ENCODE measurements around the gene DDX20.
"Not testable (repeated sequence)": the region's sequence is repeated elsewhere in the genome, so short reads cannot be mapped to it uniquely, and the experiment has no call there.

The DDX20 gene

DNA sequence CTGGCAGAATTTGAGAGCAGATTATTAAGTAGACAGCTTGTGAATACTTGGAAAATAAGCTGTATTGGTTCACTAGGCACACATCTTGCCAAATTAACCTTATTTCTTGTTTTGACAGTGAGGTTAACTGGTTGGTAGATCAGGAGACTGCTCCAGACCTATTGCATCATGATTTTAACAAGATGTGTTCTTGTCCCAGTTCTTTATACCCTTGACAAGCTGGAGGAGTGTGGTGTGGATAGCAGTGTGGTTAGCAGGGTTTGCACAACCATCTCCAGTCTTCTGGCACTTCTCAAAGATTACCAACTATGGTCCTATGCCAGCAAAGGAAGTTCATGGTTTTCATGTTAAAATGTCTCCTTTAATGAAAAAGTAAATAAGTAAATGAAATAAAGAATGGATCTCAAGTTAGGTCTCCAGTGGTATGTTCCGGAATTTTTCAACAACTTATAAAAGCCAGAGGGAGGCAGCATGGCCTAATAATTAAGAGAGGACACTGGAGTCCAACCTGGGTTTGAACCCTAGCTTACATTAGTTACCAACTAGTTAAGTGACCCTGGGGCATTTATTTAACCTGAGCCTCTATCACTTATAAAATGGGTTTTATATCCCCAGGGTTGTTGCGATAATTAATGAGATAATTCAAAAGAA, 34.1 kb downstream of the DDX20 start:
- peak in 1 of 14 donors; percentile 46 for DNase-seq

DNA sequence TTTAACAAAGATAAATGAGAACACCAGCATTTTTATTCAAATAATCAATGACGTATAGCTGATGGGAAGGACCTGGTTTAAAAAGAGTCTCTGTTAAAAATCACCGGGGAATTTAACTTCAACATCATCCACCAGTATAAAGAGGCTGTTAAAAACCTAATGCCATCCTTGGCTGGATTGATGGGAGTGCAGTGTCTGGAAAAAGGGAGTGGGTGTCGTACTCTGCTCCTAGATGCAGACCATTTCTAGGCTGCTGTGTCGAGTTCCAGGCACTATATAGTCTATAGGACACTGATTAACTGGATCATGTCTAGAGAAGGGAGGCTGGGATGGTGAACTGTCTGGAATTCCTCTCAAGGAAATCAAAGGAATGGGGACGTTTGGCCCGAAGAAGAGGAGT, 36.1 kb downstream of the DDX20 start:
- no peak for DNase-seq

DNA sequence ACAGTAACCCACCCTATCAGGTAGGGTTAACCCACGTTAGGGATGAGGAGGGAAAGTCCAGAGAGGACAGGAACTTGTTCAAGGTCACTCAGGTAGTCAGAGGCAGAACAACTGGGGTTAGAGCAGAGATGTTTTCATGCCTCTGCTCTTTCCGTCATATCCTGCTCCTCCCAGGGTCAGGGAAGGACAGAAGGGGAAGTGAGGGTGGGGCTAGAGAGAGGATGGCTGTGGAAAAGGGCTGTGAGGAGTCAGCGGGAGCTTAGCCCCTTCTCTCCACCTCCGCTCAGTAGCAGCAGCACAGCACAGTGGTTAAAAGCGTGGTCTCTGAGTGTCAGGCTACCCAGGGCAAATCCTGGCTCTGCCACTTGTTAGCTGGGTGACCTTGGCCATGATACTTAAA, 36.5 kb downstream of the DDX20 start:
- no peak for DNase-seq

DNA sequence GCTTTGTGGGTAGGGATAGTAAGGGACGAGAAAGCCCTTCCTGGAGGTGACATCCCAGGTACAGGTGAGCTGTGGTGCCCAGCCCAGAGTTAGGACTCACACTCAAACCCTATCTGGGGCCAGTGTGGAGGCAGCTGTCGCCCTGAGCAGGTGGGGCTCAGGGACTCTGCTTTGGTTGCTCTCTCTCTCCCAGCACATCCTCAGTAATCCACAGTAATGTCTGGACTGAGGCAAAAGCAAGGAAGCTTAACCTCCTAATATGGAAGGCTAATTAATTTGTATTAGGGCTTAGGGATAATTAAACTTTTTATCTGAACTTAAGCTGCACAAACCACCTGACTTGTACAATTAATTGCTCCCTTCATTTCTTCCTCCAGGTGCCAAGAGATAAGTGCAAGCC, 38.2 kb downstream of the DDX20 start:
- no peak for DNase-seq

DNA sequence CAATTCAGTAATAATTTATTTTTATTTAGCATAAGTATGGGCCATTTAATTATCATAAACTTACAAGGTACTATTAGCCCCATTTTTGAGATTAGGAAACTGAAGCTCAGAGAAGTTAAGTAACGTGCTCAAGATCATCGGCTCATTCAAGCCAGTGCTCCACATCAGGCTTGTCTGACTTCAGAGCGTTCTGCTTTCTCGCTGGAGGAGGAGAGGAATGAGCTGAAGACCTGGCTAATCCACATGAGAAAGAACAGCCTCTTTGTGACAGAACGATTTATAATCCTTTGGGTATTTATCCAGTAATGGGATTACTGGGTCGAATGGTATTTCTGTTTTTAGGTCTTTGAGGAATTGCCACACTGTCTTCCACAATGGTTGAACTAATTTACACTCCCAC, 39.7 kb downstream of the DDX20 start:
- no peak for DNase-seq

DNA sequence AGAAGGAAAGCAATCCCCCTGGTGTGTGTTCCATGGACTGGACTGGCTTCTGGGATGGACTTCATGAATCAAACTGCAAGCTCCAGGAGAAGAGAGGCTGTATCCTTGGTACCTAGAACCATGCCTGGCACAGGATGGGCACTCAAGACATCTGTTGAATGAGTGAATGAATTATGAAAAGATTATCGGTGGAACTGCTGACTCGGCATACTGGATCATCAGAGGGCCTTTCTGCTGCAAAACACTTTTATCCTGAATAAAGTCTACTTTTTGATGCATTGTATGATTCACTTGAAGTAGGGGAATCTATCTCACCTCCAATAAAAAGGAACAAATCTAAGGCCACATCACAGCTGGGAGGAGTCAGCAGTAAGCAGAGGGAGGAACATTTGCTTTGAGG, 42.9 kb downstream of the DDX20 start:
- DNase-seq = no peak

DNA sequence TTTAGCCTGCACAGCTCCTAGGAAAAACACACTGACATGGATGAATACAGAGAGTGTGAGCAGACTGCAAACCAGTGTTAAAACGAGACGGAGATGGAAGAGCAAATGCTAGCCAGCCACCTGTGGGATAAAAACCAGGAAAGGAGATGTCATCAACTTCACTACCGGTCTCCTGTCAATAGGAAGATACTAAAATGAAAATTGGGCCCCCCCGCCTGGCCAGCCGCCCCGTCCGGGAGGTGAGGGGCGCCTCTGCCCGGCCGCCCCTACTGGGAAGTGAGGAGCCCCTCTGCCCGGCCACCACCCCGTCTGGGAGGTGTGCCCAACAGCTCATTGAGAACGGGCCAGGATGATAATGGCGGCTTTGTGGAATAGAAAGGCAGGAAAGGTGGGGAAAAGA, 44.0 kb downstream of the DDX20 start:
- DNase-seq = not testable (repeated sequence)

DNA sequence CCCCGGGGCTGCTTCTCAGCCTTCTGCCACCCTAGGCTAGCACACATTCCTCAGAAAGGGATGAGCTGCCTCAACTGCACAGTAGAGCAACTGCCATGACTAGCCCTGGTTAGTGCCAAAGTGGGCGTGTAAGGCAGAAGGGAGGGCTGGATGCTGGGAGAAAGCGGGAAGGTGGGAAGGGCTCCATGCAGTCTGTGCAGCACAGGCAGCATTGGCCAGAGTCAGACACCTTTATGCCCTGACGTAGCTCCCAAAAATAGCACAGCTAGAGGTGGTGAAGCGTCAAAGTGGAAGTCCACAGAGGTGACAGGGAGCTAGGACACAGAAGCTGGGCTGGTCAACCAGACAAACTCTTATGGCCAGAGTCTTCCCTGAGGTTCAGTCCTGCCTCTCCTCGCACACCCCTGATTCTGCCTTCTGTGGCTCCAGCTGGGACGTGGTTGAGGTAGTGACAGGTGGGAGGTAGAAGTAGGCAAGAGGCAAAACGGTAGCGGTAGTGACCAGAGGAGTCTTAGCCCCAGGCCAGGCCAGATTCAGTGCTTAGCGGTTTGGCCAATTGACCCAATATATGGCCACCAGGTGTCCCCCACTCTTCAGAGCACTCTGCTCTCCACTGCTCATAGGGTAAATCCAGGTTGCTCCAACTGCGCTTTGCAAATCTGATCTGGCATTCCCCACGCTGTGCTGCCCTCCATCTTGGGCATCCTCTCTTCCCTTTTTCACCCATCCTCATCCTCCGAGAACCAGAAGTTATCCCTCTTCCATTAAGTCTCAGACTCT, 45.6 kb downstream of the DDX20 start:
- DNase-seq = peak in 2 of 14 donors; percentile 6 to 90

DNA sequence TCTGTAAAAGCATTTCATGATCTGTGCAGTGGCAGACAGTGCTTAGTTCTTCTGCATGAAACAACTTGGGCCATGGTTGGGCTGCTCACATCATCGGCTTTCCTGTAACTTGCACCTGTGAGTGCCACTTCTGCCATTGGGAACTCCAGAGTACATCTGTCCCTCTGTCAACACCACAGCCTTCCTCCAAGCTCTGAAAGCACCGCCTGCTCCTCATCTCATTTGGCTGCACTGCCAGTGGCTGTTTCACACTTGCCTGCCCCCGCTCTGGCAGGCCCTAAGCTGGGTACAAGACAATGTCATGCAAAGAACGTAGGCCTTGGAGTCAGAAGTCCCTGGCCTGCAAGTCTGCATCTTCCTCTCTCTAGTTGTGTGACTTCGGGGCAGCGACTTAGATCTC, 46.4 kb downstream of the DDX20 start:
- no peak for DNase-seq

DNA sequence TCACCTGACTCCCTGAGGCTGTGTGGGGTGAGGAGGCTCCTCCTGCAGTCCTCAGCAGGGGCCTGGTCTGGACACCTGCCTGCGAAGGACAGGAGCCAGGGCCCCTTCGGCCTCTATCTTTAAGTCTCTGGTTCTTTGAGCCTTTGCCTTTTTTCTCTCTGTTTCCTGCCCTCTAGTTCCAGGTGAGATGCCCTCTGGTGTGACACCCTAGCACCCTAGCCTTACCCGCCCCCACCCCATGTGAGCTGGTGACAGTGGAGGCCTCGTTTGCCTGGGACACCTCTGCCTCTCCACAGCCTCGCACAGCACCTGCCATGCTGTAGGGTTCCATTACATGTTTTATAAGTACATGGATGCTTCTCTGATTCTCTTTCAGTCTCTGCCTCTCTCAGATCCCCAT, 47.3 kb downstream of the DDX20 start:
- no peak for DNase-seq

DNA sequence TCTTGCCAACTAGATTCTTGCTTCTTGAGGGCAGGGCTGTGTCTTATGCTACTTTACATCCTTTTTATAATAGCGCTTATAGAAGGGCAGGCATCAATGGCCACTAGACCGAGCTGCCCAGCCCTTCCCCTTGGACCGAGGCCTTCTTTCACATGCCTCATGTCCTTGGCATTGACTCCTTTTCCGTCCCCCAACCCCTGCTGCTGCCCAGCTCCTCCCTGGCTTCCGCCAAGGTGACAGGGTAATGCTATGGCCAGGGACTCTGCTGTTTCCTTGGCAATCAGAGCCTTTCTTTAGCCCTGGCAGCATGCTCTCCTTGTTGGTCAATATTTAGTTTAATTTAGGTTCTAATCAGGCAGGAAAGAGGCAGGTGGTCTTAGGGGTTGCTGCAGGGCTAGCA, 48.2 kb downstream of the DDX20 start:
- DNase-seq = peak in 1 of 14 donors; percentile 80

DNA sequence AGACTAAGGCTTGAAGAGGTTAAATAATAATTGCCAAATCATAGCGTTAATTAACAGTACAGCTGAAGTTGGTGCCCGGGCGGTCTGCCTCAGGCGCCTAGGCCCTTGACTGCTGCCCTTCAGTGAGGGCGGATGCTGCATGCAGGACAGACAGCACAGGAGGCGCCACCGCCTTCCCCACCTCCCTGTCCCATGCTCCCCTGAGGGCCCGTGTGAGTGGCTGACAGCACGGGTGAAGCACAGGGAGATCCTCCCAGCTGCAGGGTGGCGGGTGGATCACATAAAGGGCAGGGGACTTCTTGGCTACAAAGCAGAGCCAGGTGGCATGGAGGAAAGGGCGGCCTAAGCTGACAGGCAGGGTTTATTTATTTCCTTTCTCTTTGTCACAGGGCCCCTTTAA, 49.1 kb downstream of the DDX20 start:
- DNase-seq = peak in 1 of 14 donors; percentile 32

DNA sequence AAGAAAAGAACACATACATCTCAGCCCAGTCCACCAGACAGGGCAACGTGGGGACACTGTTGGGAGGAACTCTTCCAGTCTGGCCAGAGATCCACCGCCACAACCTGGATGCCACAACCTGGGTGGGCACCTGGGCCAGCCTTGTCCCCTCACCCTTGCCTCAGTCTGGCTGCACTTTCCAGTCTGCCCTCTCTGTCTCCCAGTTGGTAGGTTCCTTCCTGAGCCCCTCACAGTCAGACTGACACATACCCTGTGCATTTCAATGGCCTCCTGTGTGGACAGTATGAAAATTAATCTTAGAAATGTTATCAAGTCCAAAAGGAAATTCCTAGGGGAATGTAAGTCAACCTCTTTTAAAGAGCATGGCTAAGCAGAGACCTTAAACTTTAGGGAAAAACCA, 49.5 kb downstream of the DDX20 start:
- no peak for DNase-seq

DNA sequence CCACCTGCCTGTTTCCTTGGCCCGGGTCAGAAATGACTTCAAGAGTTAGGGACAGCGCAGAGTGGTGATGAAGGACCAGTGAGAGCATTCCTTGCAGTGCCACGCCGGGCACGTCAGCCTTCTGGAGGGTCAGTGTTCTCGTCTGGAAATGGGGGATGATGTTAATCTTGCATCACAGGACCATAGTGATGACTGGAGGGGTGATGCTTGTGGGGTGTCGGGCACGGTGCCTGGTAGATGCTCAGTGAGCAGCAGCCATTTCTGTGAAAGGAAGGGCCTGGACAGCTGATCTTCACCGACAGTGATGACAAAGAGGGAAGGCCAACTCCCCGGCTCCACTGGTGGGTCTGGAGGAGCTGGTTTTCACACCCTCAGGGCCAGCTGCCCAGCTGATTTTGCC, 56.2 kb downstream of the DDX20 start:
- no peak for DNase-seq

DNA sequence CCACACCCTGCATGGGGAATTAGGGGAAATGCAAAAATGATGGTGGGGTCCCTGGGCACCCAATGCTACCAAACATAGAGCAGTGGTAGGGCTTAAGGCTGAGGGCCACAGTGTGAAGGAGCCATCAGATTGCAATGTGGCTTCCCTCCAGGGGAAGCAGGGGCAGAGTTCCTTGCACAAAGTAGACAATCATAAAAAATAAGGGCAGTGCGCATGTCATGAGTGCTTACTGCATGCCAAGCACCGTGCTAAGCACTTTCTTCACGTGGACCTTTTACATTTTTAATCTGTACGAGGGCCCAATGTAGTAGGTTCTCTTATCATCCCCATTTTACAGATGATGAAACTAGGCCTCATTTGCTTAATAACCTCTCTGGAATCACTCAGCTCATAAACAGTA, 56.6 kb downstream of the DDX20 start:
- no peak for DNase-seq

DNA sequence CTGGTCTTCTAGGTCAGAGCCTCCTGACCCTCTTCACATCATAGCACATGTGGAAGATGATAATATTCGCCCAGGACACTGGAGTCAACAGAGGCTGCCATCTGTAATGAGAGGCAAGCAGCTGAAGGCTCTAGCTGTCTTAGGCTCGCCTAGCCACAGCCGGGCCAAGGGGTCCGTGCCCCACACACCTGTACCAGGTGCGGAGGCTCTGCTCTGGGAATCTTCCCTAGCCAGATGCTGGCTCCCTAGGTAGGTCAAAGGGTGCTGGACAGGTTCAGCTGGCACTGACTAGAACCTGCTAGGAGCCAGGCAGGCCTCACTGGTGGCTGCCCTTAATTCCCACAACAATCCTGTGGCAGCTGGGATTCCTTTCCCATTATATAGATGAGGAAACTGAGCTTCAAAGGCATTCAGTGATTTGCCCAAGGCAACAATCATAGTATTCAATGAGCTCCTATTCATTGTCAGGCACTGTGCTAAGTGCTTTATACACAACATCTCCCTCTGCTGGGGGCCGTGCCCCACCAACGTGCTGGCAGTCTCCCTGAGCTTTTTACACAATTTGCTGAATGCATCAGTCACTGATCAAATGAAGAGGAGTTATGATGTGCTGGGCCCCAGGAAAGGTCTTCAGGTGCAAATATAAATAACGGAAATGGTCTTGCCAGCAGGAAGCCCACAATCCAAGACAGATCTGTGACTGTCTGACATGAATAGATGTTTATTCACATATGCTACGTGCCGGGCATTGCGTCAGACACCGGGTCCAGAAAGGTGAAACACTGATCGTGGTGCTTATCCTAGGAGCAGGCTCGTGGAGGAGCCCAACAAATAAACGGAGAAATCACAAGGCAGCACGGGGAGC, 58.0 kb downstream of the DDX20 start:
- peak in 1 of 14 donors; percentile 32 for DNase-seq

DNA sequence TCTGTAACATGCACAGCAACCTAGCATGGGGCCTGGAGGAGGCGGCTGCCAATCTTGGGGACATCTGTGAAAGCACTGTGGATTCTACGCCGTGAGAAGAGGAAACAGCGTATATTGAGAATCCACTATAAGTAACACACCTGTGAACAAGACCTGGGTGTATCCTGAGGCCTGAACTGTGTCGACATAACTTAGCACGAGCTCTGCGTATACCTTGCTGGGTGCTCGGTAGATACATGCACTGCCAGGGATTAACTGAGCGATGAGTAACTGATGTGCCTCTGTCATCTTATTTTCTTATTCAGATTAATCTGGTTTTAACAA, 58.6 kb downstream of the DDX20 start:
- DNase-seq = peak in 1 of 14 donors; percentile 43

DNA sequence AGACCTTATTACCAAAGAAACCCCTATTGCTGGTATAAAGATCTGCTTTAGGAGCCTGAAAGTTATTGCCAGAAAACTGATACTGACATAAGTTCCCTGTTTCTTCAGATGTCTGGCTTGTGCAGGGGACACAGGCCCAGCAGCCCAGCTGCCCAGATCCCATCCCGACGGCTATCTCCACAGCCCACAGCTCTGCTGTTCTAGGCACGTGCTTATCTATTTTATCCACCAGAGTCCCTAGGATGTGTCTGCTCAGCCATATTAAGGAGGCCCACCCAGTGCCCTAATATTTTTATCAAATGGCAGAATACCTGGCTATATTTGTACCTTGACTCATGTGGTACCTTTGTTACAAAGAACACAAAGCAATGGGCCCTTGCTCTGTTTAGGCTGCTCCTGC, 58.9 kb downstream of the DDX20 start:
- no peak for DNase-seq
